GM12892 (cell line): ENCODE data around the gene PADI2.

ENCODE experiments used
- DNase-seq: peaks from one replicate; pipeline ENCODE4 v3.0.0; 2011; ENCODE audit not compliant: insufficient read length
- FAIRE-seq: peaks from 2 replicates; lab custom pipeline; 2011; peaks lifted over from hg19 to GRCh38; lab: Jason Lieb, UNC
- POLR2A ChIP-seq: IDR thresholded peaks from 2 replicates; pipeline ENCODE4 v1.6.1; 2011; ENCODE audit warnings: low read depth, low read length, control low read depth
- POLR2AphosphoS5 ChIP-seq: IDR thresholded peaks from 2 replicates; pipeline ENCODE4 v1.6.1; 2011; ENCODE audit warnings: low read depth, low read length, control low read depth
- TAF1 ChIP-seq: IDR thresholded peaks from 2 replicates; pipeline ENCODE4 v1.6.1; 2011; ENCODE audit warnings: low read depth, mild to moderate bottlenecking, control low read depth, low read length, borderline replicate concordance

Gene PADI2

DNA sequence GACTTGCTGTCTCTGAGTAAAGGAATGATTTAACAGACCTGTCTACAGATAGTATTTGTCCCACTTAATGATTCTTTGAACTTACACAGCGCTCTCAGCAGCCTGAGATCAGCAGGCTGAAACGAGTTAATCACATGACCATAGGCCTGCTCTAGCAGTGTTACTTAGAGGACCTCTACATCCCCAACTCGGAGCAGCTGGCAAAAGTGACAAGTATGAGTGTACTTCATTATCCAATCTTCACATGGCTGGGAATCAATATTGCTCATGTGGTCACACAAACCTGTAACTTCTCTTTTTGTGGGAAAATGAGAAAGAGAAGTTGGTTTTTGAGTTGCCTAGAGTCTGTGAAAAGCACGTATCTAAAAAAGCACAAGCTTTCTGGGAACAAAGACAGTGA, 96.1 kb downstream of the PADI2 start:
- FAIRE-seq: no peak

DNA sequence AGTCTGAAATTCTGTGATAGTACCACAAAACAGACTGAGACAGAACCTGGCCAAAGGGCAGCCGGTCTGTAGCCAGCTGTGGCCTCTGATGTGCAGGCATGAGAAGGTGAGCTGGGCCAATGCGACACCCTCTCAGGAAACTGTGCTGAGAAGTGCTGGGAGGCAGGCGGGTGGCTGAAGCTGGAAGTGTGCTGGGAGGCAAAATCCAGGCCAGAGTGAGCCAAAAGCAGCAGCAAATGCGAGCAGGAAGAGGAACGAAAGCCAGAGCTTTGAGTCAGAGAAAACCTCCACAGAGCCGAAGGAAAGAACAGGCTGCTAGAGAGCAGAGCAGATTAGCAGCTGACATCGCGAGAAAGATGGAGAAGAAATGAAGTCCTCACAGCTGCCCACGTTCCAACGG, 97.4 kb downstream of the PADI2 start:
- FAIRE-seq (no peak), DNase-seq (no peak)
- TF ChIP-seq POLR2A: no peak
- no peak for TF ChIP-seq TAF1
- TF ChIP-seq POLR2AphosphoS5: no peak

More for the DNA sequence above, 96.1 kb downstream of the PADI2 start:
- TF ChIP-seq POLR2A (no peak), POLR2AphosphoS5 (no peak)
- no peak for DNase-seq

DNA sequence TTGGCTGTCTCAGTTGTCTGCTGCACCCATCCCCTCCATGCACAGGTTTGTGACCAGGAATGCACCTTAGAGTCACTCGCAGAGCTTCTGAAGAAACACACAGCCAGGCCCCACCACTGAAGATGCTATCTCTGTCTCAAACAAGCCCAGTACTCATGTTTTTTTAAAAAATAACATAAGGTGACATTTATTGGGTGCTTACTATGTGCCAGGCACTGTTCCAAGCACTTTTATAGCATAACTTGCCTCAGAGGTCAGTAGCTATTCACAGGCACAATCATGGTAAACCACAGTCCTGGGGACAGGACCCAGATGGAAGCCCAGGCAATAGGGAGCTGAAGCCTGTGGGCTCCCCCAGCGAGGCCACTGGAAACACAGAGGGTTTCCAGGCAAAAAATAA, 98.7 kb downstream of the PADI2 start:
- DNase-seq (no peak), FAIRE-seq (no peak)
- TF ChIP-seq TAF1: no peak
- TF ChIP-seq POLR2AphosphoS5: no peak
- TF ChIP-seq POLR2A: no peak

- peak; percentile 80 for FAIRE-seq
- DNase-seq: no peak
Measured at GRCh38 chr1:17018849-17019248, 100.4 kb downstream of the PADI2 start.

DNA sequence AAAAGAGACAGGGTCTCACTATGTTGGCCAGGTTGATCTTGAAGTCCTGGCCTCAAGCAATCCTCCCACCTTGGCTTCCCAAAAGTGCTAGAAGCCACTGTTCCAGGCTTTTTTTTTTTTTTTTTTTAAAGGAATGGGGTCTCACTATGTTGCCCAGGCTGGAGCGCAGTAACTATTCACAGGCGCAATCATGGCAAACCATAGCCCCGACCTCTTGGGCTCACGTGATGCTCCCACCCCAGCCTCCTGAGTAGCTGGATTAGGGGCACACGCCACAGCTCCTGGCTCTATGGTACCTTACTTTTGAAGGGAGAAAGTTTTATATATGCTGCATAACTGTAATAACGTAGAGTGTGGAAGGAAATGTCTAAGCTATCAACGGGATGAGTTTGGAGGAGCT, 101.8 kb downstream of the PADI2 start:
- no peak for TF ChIP-seq POLR2A
- TF ChIP-seq POLR2AphosphoS5: no peak
- TF ChIP-seq TAF1: no peak
- FAIRE-seq: no peak
- DNase-seq: no peak

More at GRCh38 chr1:17018849-17019248, 100.4 kb downstream of the PADI2 start:
- no peak for TF ChIP-seq POLR2A
- no peak for TF ChIP-seq TAF1
- no peak for TF ChIP-seq POLR2AphosphoS5
